Measurements from ENCODE around the gene MOGAT2.
"Not testable (repeated sequence)": the region's sequence is repeated elsewhere in the genome, so short reads cannot be mapped to it uniquely, and the experiment has no call there.

The MOGAT2 gene

DNA sequence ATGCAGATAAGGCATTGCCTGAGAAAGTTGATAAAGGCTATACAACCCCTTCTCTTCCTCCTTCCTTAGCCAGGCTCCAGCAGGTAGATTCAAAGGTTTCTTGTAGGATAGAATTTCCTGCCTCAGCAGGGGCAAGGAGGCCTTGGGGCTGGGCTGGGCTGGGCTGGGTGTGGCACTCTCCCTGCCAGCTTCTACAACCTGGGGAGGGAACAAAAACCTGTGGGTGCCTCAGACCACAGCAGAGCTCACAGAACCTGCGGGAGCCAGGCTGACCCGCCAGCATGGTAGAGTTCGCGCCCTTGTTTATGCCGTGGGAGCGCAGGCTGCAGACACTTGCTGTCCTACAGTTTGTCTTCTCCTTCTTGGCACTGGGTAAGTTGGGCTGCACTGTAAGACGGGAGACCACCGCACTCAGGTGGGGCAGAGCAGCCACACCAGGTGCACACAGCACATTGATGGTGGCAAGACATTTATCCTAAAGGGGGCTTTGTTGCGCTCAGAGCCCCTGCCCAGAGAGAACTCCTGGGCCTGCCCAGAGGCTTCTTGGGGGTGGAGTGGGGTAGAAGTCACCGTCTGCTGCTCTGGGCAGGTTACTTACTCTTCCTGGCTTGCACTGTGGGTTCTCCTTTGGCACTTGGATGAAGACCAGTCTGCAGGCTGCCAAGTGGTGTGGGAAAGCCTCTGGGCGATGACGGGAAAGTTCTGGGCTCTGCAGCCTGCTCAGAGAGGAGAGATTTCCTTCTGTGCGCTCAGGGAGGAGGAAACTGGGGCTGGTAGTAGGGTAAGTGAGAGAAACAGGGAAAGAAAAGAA is at the start of gene MOGAT2:
TSS of gene MOGAT2 (plus strand) at position 231 of the 811 bp plus-strand sequence. CDS start at position 282, 51 bp downstream.
- no peak for DNase-seq (ENCODE audit: low spot score)

DNA sequence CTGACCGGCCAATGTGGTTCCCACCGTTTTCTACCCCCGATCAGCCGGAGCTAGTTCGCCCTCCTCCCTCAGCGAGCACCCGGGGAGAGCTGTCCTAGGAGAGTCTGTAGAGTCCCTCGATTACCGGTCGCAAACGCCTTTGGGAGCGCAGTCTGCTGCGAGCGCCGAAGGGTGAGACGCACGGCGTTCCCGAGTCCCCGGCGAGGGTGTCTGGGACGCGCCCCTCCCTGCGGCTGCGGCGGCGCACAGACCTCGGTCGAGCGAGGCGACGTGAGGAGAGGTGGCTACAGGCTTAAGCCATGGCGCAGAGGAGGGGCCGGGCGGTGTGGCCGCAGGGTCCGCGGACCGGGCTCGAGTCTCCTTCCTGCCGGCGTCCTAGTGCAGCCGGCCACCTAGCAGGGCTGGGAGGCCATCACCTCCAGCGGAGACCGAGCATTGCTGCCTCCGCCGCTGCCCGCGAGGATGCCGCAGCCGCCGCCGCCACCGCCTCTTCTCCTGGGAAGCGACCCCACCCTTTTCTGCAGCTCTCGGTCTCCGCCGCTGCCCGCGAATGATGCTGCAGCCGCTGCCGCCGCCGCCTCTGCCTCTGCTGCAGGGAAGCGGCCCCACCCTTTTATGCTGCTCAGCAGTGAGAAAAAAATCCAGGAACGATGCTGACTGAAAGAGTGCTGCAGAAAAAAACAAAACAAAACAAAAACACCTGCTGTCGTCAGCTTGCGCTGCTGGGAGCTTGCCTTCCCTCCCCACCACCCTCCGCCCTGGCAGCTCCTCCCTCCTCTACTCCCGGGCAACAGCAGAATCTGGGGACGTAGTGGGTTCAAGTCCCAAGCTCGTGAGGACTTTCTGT is 49.0 kb upstream of the MOGAT2 start, which contains the start of gene MAP6:
TSS of gene MAP6 (minus strand) at position 588 of the 847 bp plus-strand sequence. CDS start 669 bp downstream, outside the sequence.
- peak; percentile 44 for DNase-seq (ENCODE audit: low spot score)

DNA sequence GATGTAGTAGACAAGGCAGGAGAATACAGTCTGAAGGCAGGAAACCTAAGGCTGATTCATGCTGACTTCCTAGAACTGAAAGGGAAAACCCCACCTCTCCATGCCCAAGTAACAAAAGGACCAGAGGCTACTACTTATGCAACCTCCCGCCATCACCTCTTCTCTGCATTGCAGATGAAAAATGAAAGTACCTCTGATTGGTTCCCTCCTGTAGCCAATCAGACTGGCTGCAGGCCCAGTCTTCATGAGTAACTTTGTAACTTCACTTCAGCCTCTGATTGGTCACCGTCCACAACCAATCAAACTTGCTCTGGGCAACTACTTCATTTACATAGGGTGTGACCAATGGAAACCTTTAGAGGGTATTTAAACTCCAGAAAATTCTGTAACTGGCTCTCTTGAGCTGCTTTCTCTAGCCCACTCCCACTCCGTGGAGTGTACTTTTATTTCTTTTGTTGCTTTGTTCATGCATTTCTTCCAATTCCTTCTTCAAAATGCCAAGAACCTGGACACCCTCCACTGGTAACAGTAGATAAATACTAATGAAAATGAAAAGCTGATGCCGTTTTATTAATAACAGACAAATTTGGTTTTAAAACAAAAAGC is 43.6 kb upstream of the MOGAT2 start:
- DNase-seq (ENCODE audit: low spot score) = peak; percentile 27

DNA sequence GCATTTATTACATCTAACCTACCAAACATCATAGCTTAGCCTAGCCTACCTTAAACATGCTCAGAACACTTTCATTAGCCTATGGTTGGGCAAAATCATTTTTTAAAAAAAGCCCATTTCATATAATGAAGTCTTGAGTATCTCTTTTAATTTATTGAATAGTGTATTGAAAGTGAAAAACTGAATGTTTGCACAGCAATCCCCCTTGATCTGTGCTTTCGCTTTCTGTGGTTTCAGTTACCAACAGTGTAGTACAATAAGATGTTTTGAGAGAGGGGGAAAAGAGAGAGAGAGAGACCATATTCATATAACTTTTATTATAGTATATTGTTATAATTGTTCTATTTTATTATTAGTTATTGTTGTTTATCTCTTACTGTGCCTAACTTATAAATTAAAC is 40.4 kb upstream of the MOGAT2 start:
- DNase-seq (ENCODE audit: low spot score) = no peak

DNA sequence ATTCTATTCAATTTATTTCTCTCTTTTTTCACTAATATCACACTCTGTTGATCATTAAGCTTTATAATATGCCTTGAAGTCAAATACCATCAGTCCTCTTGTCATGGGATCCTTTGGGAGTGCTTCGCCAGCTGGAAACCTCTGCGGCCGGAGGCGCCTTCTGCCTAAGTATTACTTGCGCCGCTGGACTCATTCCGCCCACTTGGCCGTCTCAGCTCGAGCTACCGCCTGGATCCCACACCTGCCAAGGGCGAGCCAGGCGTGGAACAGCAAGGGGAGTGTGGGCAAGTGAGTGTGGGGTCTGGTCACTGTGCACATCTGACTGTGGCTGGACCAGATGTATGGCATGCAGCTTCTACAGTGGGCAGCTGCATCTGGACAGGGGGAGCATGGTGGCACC is 39.7 kb upstream of the MOGAT2 start:
- no peak for DNase-seq (ENCODE audit: low spot score)

DNA sequence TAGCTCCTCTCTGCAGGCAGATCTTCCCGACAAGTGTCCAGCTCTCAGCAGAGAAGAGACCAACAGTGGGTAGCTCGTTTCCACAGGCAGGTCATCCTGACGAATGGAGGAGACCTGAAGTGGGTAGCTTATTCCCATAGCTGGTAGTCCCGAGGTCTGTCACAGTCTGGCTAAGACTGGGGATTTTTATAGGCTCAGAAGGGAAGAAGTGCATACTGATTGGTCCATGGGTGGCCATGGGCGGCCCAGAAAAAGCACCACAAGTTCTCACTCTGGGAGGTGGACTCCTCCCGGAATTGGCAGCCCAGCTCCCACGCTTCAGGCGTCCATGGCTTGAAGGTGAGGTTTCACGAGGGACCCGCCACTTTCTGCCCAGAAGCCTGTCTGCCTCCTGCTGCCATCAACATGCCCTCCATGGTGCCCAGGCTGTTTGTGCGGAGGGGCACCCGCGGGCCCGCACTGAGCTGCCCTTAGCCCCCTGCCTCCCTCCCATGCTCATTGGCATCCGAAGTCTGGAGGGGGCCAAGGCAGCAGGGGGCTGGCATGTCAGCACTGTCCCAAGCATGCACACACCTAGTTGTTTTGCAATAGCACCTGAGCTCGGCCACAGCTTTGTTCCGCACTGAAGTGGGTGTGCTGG is 38.9 kb upstream of the MOGAT2 start:
- DNase-seq (ENCODE audit: low spot score) = no peak

DNA sequence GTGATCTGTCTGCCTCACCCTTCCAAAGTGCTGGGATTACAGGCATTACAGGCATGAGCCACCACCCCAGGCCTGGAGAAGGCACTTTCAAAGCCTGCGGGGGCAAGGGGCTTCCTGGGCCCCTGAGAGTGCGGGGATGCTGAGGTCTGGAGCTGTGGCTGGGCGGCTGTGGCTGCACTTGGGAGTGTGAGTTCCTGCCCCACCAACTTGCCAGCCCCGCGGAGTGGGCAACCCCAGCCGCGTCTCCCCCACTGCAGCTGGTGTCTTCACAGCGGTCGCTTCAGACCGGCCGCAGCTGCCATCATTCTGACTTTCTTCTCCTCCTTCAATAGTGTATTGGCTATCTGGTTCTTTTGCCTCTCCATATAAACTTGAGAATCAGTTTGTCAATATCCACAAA is 38.1 kb upstream of the MOGAT2 start:
- no peak for DNase-seq (ENCODE audit: low spot score)

DNA sequence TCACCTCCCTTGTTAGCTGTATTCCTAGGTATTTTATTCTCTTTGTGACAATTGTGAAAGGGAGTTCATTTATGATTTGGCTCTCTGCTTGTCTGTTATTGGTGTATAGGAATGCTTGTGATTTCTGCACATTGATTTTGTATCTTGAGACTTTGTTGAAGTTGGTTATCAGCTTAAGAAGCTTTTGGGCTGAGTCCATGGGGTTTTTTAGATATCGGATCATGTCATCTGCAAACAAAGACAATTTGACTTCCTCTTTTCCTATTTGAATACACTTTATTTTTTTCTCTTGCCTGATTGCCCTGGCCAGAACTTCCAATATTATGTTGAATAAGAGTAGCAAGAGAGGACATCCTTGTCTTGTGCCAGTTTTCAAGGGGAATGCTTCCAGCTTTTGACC is 33.8 kb upstream of the MOGAT2 start:
- not testable (repeated sequence) for DNase-seq (ENCODE audit: low spot score)

DNA sequence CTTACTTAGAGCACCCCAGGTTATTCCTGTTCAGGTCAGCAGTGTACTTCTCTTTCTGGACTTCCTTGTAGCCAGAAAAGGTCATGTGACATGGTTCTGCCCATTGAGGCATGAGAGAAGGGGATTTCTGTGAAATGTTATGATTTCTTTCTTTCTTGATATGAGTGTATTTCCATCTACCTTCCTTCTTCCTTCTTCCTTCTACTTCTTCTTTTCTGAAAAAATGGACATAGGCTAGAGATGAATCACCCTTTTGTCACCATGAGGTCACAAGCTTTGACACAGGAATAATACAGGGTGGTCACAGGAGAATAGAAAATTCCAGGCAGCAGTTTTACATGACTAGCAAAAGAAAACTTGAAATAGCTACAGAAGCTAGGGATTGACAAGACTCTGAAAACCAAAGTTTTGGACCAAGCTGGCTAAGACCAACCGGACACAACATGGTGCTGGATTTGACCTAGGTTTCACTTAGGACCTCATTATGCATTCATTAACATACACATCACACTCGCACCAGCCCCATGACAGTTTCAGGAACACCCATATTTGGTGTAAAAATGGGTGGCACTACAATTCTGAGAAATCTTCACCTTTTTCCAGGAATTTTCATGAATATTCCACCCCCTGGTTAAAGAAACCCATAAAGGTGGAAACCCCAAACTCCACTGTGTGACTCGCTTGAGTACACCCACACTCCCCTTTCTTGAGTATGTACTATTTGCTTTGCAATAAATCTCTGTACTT is 27.6 kb upstream of the MOGAT2 start:
- DNase-seq (ENCODE audit: low spot score) = no peak

DNA sequence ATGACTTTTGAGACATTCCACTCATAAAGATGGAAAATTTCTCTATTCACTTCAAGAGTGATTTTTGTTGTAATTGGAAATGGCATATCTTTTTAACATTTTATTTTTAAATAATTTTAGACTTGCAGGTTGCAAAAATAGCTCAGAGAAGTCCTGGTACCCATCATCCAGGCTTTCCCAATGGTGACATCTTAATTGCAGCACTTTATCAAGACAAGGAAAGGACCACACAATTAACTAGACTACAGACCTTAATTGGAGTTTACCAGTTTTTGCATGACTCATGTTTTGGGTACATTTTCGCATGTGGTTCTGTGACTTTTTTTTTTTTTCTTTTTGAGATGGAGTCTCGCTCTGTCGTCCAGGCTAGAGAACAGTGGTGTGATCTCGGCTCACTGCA is 25.8 kb upstream of the MOGAT2 start:
- DNase-seq (ENCODE audit: low spot score) = no peak

DNA sequence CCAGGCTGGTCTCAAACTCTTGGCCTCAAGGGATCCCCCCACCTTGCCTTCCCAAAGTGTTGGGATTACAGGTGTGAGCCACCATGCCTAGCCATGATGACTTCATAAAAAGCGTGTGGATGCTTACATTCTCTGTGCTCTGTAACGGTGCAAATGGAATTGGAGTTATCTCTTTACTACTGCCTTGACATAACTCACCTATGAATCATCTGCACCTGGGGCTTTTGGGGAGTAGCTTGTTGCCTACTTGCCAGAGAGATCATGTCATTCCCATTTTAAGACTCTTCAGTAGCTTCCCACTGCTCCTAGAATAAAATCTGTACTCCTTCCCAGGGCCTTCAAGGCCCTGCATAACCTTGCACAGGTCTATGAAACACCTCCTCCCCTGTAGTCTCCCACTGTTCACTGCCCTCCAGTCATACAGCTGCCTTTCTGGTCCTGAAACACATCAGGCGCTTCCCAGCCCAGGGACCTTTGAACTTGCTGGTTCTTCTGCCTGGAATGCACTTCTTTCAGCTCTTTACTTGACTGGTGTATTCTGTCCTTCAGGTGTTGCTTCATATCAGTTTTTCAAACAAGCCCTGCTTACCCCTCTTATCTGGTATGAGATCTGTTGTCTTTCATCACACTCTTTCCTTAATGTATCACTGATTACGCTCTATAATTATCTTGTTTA is 19.6 kb upstream of the MOGAT2 start:
- no peak for DNase-seq (ENCODE audit: low spot score)

DNA sequence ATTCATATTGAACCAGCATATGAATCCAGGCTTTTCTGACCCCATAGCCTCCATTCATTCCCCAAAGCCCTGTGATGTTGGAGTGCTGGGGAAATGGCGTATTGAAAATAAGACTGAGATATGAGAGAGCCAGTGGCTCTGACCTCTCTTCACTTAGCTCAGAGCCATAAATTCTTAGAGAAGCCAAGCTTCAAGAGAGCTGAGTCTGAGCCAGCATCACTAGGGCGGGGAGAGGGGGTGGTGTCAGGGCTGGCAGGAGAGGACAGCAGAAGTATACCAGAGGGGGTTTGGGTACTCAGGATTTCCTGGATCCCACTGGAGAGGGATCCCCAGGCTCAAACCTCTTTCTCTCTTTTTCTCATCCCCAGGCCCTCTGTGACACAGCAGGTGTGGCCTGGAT is 16.7 kb upstream of the MOGAT2 start:
- DNase-seq (ENCODE audit: low spot score) = no peak

DNA sequence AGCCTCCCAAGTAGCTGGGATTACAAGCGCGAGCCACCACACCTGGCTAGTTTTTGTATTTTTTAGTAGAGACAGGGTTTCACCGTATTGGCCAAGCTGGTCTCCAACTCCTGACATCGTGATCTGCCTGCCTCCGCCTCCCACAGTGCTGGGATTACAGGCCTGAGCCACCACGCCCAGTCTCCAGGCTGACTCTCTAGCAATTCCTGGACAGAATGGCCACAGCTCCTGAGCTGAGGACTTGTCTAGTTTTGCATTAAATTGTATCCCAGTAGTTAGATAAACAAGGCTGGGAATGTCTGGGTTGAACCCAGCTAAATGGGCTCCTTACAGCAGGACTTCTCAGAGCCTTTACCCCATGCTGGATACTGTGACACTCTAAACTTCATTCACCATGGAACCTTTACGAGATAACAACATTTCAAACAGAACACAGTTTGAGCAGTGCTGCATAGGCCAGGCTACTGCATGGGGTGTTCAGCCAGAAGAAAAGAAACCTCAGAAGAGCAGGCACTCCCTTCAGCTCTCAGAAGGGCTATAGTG is 13.9 kb upstream of the MOGAT2 start:
- DNase-seq (ENCODE audit: low spot score) = no peak

DNA sequence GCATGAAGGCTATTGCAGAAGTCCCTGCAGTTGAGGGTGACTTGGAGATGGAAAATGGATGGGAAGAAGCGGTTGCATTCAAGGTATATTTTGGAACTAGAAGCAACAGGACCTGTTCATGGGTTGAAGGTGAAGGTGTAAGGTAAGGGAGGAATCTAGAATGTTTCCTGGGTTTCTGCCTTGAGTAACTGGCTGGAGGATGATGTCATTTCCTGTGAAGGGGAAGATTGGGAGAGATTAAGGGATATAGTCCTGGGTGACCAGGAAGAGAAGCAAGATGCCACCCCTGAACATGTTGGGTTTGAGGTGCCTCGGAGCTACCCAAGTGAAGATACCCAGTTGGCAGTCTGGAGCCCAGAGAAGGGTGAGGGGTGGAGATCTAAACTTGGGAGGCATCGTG is 12.1 kb upstream of the MOGAT2 start:
- no peak for DNase-seq (ENCODE audit: low spot score)

DNA sequence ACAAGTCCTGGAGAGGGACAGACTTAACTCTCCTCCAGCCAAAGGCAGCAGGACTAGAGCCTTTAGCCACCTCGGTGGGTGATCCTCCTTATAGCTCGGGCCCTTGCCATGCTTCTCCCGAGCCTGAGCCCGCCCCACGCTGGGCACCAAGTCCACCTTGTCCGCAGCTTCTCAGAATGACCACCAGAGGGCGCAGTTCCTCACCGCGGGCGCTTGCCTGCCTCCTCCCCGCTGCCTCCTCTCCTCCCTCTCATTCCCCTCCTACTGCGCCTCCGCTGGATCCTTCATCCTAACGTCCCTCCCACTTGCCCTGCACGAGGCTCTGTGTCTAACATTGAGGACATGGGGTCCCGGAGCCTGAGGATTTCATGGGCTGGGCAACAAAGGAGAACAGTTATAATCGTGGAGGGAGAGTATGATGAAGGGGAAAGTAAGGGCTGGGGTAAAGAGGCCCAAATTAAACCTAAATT is 11.3 kb upstream of the MOGAT2 start:
- peak; percentile 89 for DNase-seq (ENCODE audit: low spot score)

DNA sequence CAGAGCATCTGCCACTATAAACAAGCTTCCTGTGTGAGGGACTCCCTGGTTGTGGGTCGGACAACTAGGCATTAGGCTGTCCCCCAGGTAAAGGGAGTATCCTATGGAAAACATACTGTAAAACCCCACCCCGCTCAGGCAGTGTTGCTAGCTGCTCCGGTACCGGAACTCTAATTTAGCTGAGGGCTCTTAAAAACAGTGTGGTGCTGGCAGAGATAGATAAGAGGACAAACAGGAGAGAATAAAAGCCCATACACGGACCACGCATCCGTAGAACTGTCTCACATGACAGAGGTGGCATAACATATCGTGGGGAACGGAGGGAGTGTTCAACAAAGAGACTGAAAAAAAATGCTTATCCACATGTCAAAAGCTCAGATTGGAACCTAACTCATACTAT is 3.4 kb upstream of the MOGAT2 start:
- DNase-seq (ENCODE audit: low spot score) = no peak

DNA sequence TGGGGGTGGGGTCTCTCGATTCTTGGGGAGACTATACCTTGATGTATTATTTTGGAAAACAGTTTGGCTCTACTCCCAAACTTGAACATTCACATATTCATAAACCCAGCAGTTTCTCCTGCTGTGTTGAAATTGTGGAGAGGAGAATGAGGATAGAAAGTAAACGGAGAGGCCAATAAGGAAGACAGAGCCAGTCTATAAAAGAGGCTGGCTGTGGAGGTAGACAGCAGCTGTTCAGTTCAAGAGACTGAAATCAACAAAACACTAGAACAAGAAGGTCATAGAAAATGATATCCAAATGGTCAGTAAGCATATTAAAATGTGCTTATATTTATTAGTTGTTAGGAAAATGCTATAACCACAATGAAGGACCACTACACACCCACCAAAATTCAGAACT is 1.9 kb upstream of the MOGAT2 start:
- DNase-seq (ENCODE audit: low spot score) = no peak

DNA sequence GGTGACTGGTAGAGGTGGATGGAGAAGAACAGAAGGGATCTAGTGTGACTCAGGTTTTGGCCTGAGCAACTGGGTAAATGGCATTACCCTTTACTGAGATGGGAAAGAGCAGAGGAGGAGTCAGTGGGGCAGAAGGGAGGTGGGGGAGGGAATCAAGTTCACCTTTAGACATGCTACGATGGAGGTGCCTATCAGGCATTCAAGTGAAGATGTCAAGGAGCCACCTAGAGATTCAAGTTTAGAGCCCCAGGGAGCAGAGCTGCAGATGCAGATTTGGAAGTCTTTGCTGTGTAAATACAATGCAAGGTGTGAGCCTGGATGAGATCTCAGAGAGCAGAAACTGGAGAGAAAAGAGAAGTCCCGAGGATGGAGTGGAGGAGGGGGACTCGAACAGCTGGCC is 979 bp upstream of the MOGAT2 start:
- DNase-seq (ENCODE audit: low spot score) = no peak

DNA sequence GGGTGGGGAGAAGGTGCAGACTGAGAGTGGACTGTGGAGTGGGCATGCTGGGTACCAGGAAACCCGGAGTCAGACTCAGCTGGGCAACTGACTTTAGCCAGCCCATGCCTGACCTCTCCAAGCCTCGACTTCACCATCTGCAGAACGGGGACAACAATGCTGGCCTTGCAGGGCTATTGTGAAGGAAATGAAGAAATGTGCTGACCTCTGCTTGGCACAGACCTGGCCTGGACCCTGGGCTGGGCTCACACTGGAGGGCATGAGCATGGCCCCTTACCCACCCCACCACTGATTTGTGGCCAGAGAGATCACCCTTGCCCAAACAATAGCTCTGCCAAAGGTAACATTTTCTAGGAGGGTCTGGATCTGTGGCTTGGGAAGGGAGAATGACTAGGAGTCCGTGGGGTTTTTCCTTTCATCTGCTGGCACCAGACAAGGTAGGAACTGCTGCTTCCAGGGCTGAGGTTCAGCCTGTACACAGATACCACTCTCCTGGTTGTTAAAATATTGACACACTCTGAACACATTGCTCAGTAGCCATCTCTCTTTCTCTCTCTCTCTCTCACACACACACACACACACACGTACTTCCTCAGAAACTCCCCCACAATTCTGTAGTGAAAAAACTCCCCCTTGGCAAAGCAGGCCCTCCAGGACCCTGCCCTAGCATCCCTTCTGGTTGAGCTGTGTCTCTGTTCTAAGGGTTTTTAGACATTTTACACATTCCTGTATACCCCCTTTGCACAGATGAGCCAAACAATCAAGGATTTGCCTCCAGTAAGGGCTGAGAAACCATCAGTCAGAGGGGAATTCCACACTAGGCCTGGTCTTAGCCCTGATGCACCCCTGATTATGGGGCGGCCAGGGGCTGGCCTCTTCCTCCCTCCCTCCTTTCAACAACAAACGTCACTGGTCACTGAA is 1.0 kb downstream of the MOGAT2 start:
- no peak for DNase-seq (ENCODE audit: low spot score)

Measured in AG08395 (cell line).